Thyroid gland (tissue), 4 donors: Measurements from ENCODE around the gene FAM171A2. TPM values are rescaled to one million over a fixed set of nuclear protein-coding genes. Genes with fewer than 3 reads are reported as not detected.
A peak's percentile ranks its signal among the peaks of the same experiment; 100 is the strongest.

Experiments used
- DNase-seq, 2 donors: peaks; one replicate each; pipeline ENCODE4 v3.0.0-alpha.2; 2019
- H3K27ac ChIP-seq, 3 donors: fragments of 200-600 bp; sonication (generic); 1 replicate in 2 of 3; 2 replicates in 1 of 3; pipeline ENCODE4 v1.5.1; 2016 to 2019; ENCODE audit warnings: mild to moderate bottlenecking in 1 of 3, moderate library complexity in 1 of 3
- H3K27me3 ChIP-seq: fragments of 200-600 bp; sonication (generic); one replicate; pipeline ENCODE4 v1.5.1; 2019
- H3K36me3 ChIP-seq, 2 donors: fragments of 200-600 bp; sonication (generic); one replicate each; pipeline ENCODE4 v1.5.1; 2016 to 2019
- H3K4me1 ChIP-seq, 2 donors: fragments of 200-600 bp; sonication (generic); one replicate each; pipeline ENCODE4 v1.5.1; 2017 to 2019
- H3K4me3 ChIP-seq, 3 donors: fragments of 200-600 bp; sonication (generic); replicated peaks in 1 of 3; 1 replicate in 2 of 3; 2 replicates in 1 of 3; pipeline ENCODE4 v1.5.1; 2016; ENCODE audit warnings: mild to moderate bottlenecking in 1 of 3
- H3K9me3 ChIP-seq: fragments of 200-600 bp; sonication (generic); one replicate; pipeline ENCODE4 v1.5.1; 2017
- CTCF ChIP-seq, 6 experiments: fragments of 200-600 bp in 3 of 6; fragments of 450-650 bp in 3 of 6; sonication (generic) in 3 of 6; IDR thresholded peaks; one replicate each; pipeline ENCODE4 v1.5.1; 2016 to 2019; ENCODE audit warnings: antibody characterized with exemption in 6 of 6, mild to moderate bottlenecking in 2 of 6, inconsistent platforms in 1 of 6, moderate library complexity in 1 of 6
- POLR2A ChIP-seq, 2 donors: fragments of 450-650 bp; IDR thresholded peaks; one replicate each; pipeline ENCODE4 v1.6.1; 2017; ENCODE audit warnings: antibody characterized with exemption in 2 of 2, mild to moderate bottlenecking in 2 of 2, moderate library complexity in 1 of 2
- WGBS, 2 donors: methylation state at CpG; one replicate each; pipeline ENCODE4 v1.1.5; 2017; 5-methylcytosine and 5-hydroxymethylcytosine counted together
- intact Hi-C: fragments of 100-400 bp; cut with DNase I; formaldehyde crosslinking; loops from one replicate; pipeline ENCODE4 v1.15.1; 2023
- total RNA-seq, 4 donors: library from RNA; depleted of rRNA; stranded (reverse); fragments of >200 nt; gene quantifications; one replicate each; pipeline ENCODE4 v1.2.3, GENCODE V29; 2016

The FAM171A2 gene
- total RNA-seq, 4 donors from 2014 or later = 7.1 to 15.0 (median 10.4) TPM

- H3K27ac ChIP-seq = no peak overlapping the region
- intact Hi-C loops = no loop called here
- TF ChIP-seq POLR2A (IDR thresholded peaks at IDR 0.05) = no peak
- TF ChIP-seq CTCF (IDR thresholded peaks at IDR 0.05) = no peak
Measured at GRCh38 chr17:44335968-44336367, 27.7 kb downstream of the FAM171A2 start.

DNA sequence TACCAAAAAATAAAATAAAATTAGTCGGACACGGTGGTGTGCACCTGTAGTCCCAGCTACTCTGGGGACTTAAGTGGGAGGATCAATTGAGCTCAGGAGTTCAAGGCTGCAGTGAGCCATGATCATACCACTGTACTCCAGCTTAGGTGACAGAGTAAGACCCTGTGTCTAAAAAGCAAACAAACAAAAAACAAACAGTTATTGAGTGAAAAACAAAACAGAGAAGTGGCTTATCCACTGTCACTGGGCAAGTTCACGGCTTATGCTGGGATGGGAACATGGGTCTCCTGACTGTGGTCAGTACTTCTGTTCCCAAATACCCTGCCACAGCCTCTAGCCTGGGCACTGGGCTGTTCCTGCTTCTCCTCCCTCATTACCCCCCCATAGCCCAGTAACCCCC, 28.1 kb downstream of the FAM171A2 start:
- no peak for DNase-seq

More at GRCh38 chr17:44335968-44336367, 27.7 kb downstream of the FAM171A2 start:
- Histone ChIP-seq H3K4me3 (no peak overlapping the region), H3K4me1 (peaks cover 0 to 10% of the 10 kb centered on the region in 2 donors), H3K9me3 (no peaks in the 10 kb centered on the region), H3K27me3 (no peaks in the 10 kb centered on the region), H3K36me3 (no peaks in the 10 kb centered on the region)
- DNase-seq = no peak
- 40 to 41% methylated on average over 4 to 5 of the region's 5 CpGs for WGBS, 2 donors

GRCh38 chr17:44334727-44335126, 28.9 kb downstream of the FAM171A2 start:
- 26 to 43% methylated on average over 3 of the region's 3 CpGs for WGBS, 2 donors
- no peaks in the 10 kb centered on the region for H3K36me3 ChIP-seq
- H3K4me1 ChIP-seq = peaks cover 0 to 10% of the 10 kb centered on the region in 2 donors
- DNase-seq = peak; percentile 53 to 71
- H3K4me3 ChIP-seq = no peak overlapping the region
- no peak for TF ChIP-seq POLR2A (IDR thresholded peaks at IDR 0.05)
- H3K27me3 ChIP-seq = no peaks in the 10 kb centered on the region
- no peak overlapping the region for H3K27ac ChIP-seq
- no peaks in the 10 kb centered on the region for H3K9me3 ChIP-seq
- intact Hi-C loops = no loop called here

More for the DNA sequence above, 28.1 kb downstream of the FAM171A2 start:
- TF ChIP-seq POLR2A (IDR thresholded peaks at IDR 0.05) (no peak), CTCF (IDR thresholded peaks at IDR 0.05) (no peak)
- intact Hi-C loops = no loop called here
- no peaks in the 10 kb centered on the region for H3K27me3 ChIP-seq
- WGBS, 2 donors = 81 to 88% methylated on average over 3 of the region's 3 CpGs
- peaks cover 0 to 10% of the 10 kb centered on the region in 2 donors for H3K4me1 ChIP-seq
- no peak overlapping the region for H3K27ac ChIP-seq
- H3K9me3 ChIP-seq = no peaks in the 10 kb centered on the region
- no peaks in the 10 kb centered on the region for H3K36me3 ChIP-seq
- H3K4me3 ChIP-seq = no peak overlapping the region

DNA sequence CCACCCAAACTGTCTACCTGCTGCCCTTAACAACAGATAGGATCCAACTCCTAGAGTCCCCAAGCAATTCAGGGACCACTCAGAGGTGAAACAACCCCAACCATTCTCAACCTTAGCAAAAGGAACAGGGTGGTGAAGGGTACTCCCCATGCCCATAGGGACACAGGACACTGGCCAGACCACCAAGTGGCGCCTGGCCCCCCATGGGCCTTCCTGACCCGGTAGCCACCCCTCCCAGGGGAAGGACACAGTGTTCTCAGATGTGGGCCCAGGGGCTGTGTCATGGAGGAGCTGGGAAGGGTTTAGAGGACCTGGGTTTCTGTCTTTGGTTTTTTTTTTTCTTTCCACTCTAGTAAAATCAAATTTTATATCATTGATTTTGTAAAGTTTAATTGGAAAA, 29.3 kb downstream of the FAM171A2 start:
- TF ChIP-seq CTCF (IDR thresholded peaks at IDR 0.05) (no peak), POLR2A (IDR thresholded peaks at IDR 0.05) (no peak)
- DNase-seq = no peak
- intact Hi-C loops = no loop called here
- no peaks in the 10 kb centered on the region for H3K9me3 ChIP-seq
- no peaks in the 10 kb centered on the region for H3K36me3 ChIP-seq
- H3K27ac ChIP-seq = no peak overlapping the region
- H3K4me1 ChIP-seq = peaks cover 0 to 10% of the 10 kb centered on the region in 2 donors
- WGBS, 2 donors = 74 to 81% methylated on average over 2 of the region's 2 CpGs
- no peak overlapping the region for H3K4me3 ChIP-seq
- no peaks in the 10 kb centered on the region for H3K27me3 ChIP-seq

DNA sequence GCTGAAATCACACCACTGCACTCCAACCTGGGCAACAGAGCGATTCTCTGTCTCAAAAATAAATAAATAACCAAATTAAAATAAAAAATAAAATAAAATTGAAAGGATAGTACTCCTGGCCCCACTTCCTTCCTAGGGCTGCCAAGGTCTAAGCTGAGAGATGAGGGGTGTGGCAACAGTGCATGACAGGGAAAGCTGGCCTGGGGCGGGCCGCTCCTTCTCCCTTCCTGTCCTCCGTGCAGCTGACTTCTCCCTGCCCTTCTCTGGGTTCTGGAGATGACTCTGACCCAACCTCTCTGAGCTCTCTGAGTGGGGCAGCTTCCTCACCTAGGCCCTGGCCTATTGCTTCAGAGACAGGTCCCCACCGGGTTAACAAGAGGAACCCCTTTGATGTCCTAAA, 30.3 kb downstream of the FAM171A2 start:
- H3K27me3 ChIP-seq = no peaks in the 10 kb centered on the region
- DNase-seq = no peak
- H3K27ac ChIP-seq = no peak overlapping the region
- no peaks in the 10 kb centered on the region for H3K36me3 ChIP-seq
- intact Hi-C loops = no loop called here
- H3K4me1 ChIP-seq = peaks cover 0 to 9% of the 10 kb centered on the region in 2 donors
- TF ChIP-seq CTCF (IDR thresholded peaks at IDR 0.05) = no peak
- no peak for TF ChIP-seq POLR2A (IDR thresholded peaks at IDR 0.05)
- WGBS, 2 donors = 67 to 71% methylated on average over 5 of the region's 5 CpGs
- H3K4me3 ChIP-seq = no peak overlapping the region
- no peaks in the 10 kb centered on the region for H3K9me3 ChIP-seq
